ENCODE data around the gene AAGAB.

AAGAB gene

GRCh38 chr15:67166280-67167009 lies 88.0 kb downstream of the AAGAB start:
- no peak for DNase-seq (ENCODE audit: low read depth)
- no peak overlapping the region for H3K4me3 ChIP-seq (ENCODE audit: low read depth, low read length)
- TF ChIP-seq CTCF (IDR thresholded peaks at IDR 0.05; ENCODE audit: low read depth, low read length, missing control alignments), result no peak

- DNase-seq (ENCODE audit: low read depth), result no peak
- TF ChIP-seq CTCF (IDR thresholded peaks at IDR 0.05; ENCODE audit: low read depth, low read length, missing control alignments), result no peak
- H3K4me3 ChIP-seq (ENCODE audit: low read depth, low read length), result no peak overlapping the region
Measured at GRCh38 chr15:67165254-67166253, 88.9 kb downstream of the AAGAB start.

- DNase-seq (ENCODE audit: low read depth), result no peak
- H3K4me3 ChIP-seq (ENCODE audit: low read depth, low read length), result no peak overlapping the region
- TF ChIP-seq CTCF (IDR thresholded peaks at IDR 0.05; ENCODE audit: low read depth, low read length, missing control alignments), result no peak
Measured at GRCh38 chr15:67164811-67165253, 89.6 kb downstream of the AAGAB start.

- TF ChIP-seq CTCF (IDR thresholded peaks at IDR 0.05; ENCODE audit: low read depth, low read length, missing control alignments), result no peak
- DNase-seq (ENCODE audit: low read depth), result no peak
Measured at GRCh38 chr15:67164401-67164791, 90.1 kb downstream of the AAGAB start.

GRCh38 chr15:67163180-67163579 lies 91.3 kb downstream of the AAGAB start:
- no peak for DNase-seq (ENCODE audit: low read depth)
- no peak for TF ChIP-seq CTCF (IDR thresholded peaks at IDR 0.05; ENCODE audit: low read depth, low read length, missing control alignments)

More at GRCh38 chr15:67164401-67164791, 90.1 kb downstream of the AAGAB start:
- no peak overlapping the region for H3K4me3 ChIP-seq (ENCODE audit: low read depth, low read length)

GRCh38 chr15:67161881-67162280 lies 92.6 kb downstream of the AAGAB start:
- TF ChIP-seq CTCF (IDR thresholded peaks at IDR 0.05; ENCODE audit: low read depth, low read length, missing control alignments), result no peak
- no peak for DNase-seq (ENCODE audit: low read depth)
- H3K4me3 ChIP-seq (ENCODE audit: low read depth, low read length), result no peak overlapping the region

More at GRCh38 chr15:67163180-67163579, 91.3 kb downstream of the AAGAB start:
- H3K4me3 ChIP-seq (ENCODE audit: low read depth, low read length), result no peak overlapping the region
